ENCODE measurements around the gene EMP2. TPM values are rescaled to one million over a fixed set of nuclear protein-coding genes. Genes with fewer than 3 reads are reported as not detected.

Gene EMP2
- total RNA-seq, 1 experiment from 2014 or later, result 14.4 TPM

GRCh38 chr16:10565167-10565566 is 15.2 kb downstream of the EMP2 start:
- TF ChIP-seq, protein P1, sequence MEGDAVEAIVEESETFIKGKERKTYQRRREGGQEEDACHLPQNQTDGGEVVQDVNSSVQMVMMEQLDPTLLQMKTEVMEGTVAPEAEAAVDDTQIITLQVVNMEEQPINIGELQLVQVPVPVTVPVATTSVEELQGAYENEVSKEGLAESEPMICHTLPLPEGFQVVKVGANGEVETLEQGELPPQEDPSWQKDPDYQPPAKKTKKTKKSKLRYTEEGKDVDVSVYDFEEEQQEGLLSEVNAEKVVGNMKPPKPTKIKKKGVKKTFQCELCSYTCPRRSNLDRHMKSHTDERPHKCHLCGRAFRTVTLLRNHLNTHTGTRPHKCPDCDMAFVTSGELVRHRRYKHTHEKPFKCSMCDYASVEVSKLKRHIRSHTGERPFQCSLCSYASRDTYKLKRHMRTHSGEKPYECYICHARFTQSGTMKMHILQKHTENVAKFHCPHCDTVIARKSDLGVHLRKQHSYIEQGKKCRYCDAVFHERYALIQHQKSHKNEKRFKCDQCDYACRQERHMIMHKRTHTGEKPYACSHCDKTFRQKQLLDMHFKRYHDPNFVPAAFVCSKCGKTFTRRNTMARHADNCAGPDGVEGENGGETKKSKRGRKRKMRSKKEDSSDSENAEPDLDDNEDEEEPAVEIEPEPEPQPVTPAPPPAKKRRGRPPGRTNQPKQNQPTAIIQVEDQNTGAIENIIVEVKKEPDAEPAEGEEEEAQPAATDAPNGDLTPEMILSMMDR (conservative IDR thresholded peaks at IDR 0.05), result no peak
- H4K20me1 ChIP-seq (ENCODE audit: control insufficient read depth, insufficient read depth, insufficient read length), result no peaks in the 10 kb centered on the region
- peaks cover 33% of the 10 kb centered on the region in 2 experiments for H3K9me3 Mint-ChIP-seq

More at GRCh38 chr16:10565167-10565566, 15.2 kb downstream of the EMP2 start:
- H3K27me3 ChIP-seq (ENCODE audit: insufficient read depth, low read length), result no peaks in the 10 kb centered on the region
- H3K27ac ChIP-seq (ENCODE audit: insufficient read length, low read depth, low read length), result no peak overlapping the region
- H3K23me2 ChIP-seq (ENCODE audit: insufficient read length, low read depth, low read length, poor library complexity, severe bottlenecking), result no peaks in the 10 kb centered on the region
- no peak overlapping the region for H3K4me2 ChIP-seq (ENCODE audit: insufficient read depth, insufficient read length, low read length)
- H3K18ac ChIP-seq (ENCODE audit: insufficient read length, low read depth, low read length), result no peak overlapping the region
- no peaks in the 10 kb centered on the region for H3K9me3 ChIP-seq (ENCODE audit: control insufficient read depth, low read depth, low read length)
- H2BK120ac ChIP-seq (ENCODE audit: low read depth, low read length, poor library complexity, severe bottlenecking), result no peak overlapping the region
- no peak overlapping the region for H2BK20ac ChIP-seq (ENCODE audit: low read depth, low read length, poor library complexity, severe bottlenecking)
- Mint-ChIP-seq H3K4me1 (peaks cover 0 to 6% of the 10 kb centered on the region in 2 experiments; a peak in 2 of 4 replicates), H3K36me3 (ENCODE audit: insufficient read depth in 1 of 3, low read depth in 3 of 3) (peaks cover 10 to 28% (median 21%) of the 10 kb centered on the region in 3 experiments), H3K27me3 (ENCODE audit: low read depth) (no peaks in the 10 kb centered on the region; the same call in none of the 2 replicates), H3K27ac (no peak overlapping the region), H3K4me3 (no peak overlapping the region)
- H3K79me2 ChIP-seq (ENCODE audit: insufficient read depth, low read length), result peaks cover 3% of the 10 kb centered on the region; the same call in 1 of the 2 replicates
- H3K14ac ChIP-seq (ENCODE audit: insufficient read depth, low read length), result no peak overlapping the region
- no peak for DNase-seq
- H3K56ac ChIP-seq (ENCODE audit: insufficient read length, low read depth, low read length), result no peak overlapping the region
- no peak overlapping the region for H4K8ac ChIP-seq (replicated peaks; ENCODE audit: insufficient read length, low read depth, low read length)
- H2BK15ac ChIP-seq (ENCODE audit: low read depth, low read length), result no peak overlapping the region
- no peak overlapping the region for H3K4ac ChIP-seq (ENCODE audit: low read depth, low read length)
- H3K23ac ChIP-seq (ENCODE audit: insufficient read length, low read depth, low read length), result no peak overlapping the region
- no peak overlapping the region for H3T11ph ChIP-seq (ENCODE audit: low read length)
- H3K4me1 ChIP-seq (ENCODE audit: insufficient read depth, low read length), result no peaks in the 10 kb centered on the region
- H4K5ac ChIP-seq (ENCODE audit: insufficient read length, low read depth, low read length), result no peak overlapping the region
- WGBS (ENCODE audit: extremely low coverage, insufficient read length, low lambda C conversion rate), result no CpG with 5 or more reads among the region's 5 CpGs
- no peak overlapping the region for H3K9ac ChIP-seq (ENCODE audit: extremely low read depth, insufficient read length, low read length)
- H2AK5ac ChIP-seq (ENCODE audit: insufficient read length, low read length), result no peak overlapping the region
- no peak overlapping the region for H2BK12ac ChIP-seq (ENCODE audit: insufficient read length, low read depth, low read length)
- no peak overlapping the region for H4K91ac ChIP-seq (ENCODE audit: insufficient read length, low read depth, low read length)
- H3K79me1 ChIP-seq (ENCODE audit: insufficient read depth, low read depth, low read length, poor library complexity, severe bottlenecking), result no peaks in the 10 kb centered on the region
- H2AFZ ChIP-seq (ENCODE audit: low read length), result no peak overlapping the region
- no peak overlapping the region for H2BK5ac ChIP-seq (ENCODE audit: insufficient read length, low read length)

Measured in H9 (cell line).